HEK293 (cell line): ENCODE data around the gene DIP2C.

Experiments
- ZNF16 ChIP-seq: fragments of 450-650 bp; formaldehyde crosslinking; IDR thresholded peaks from 2 replicates; pipeline ENCODE4 v1.5.1; 2016; ENCODE audit warnings: low read depth, missing biosample characterization, missing genetic modification characterization
- ZNF48 ChIP-seq: fragments of 450-650 bp; formaldehyde crosslinking; IDR thresholded peaks from 2 replicates; pipeline ENCODE4 v1.5.1; 2016; ENCODE audit warnings: missing biosample characterization, missing genetic modification characterization

- TF ChIP-seq ZNF48 (tag by site-specific recombination): no peak
- TF ChIP-seq ZNF16: no peak
Observed at GRCh38 chr10:547591-548081, 141.8 kb downstream of the DIP2C start.
